Fibroblast of lung (primary cell): Measurements from ENCODE around the gene TMPRSS9.

Experiments
- EZH2 ChIP-seq: IDR thresholded peaks from 2 replicates; pipeline ENCODE4 v1.5.1; 2012; ENCODE audit warnings: low read length, control low read depth, mild to moderate bottlenecking; ENCODE audit errors: missing control alignments
- TF ChIP-seq, protein P1 (sequence below), 2 donors: IDR thresholded peaks in 1 of 2; conservative IDR thresholded peaks in 1 of 2; 1 replicate in 1 of 2; 2 replicates in 1 of 2; pipeline ENCODE4 v1.5.1; 2011 to 2012; ENCODE audit warnings: low read length in 2 of 2, control low read depth in 1 of 2, inconsistent platforms in 1 of 2, low read depth in 1 of 2, mild to moderate bottlenecking in 1 of 2

DNA sequence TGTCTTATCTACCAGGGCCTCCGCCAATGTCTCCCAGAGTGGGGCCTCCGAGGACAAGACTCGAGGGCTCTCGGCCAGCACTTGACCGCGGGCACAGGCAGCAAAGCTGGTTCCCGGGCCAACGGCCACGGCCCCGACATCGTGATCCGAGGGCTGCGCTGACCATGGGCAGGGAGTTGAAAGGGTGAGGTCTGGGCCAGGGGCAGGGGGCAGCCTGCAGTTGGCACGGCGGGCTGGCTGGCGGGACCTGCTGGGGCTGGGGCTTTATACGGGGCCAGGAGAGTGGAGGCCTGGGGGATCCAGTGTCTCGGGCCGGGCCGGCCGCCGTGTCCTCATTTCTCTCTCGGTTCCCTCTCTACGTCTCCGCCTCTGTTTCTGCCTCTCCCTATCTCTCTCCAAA lies 42.3 kb upstream of the TMPRSS9 start:
- TF ChIP-seq, protein P1, sequence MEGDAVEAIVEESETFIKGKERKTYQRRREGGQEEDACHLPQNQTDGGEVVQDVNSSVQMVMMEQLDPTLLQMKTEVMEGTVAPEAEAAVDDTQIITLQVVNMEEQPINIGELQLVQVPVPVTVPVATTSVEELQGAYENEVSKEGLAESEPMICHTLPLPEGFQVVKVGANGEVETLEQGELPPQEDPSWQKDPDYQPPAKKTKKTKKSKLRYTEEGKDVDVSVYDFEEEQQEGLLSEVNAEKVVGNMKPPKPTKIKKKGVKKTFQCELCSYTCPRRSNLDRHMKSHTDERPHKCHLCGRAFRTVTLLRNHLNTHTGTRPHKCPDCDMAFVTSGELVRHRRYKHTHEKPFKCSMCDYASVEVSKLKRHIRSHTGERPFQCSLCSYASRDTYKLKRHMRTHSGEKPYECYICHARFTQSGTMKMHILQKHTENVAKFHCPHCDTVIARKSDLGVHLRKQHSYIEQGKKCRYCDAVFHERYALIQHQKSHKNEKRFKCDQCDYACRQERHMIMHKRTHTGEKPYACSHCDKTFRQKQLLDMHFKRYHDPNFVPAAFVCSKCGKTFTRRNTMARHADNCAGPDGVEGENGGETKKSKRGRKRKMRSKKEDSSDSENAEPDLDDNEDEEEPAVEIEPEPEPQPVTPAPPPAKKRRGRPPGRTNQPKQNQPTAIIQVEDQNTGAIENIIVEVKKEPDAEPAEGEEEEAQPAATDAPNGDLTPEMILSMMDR (conservative IDR thresholded peaks at IDR 0.05 in 1 of 2, IDR thresholded peaks at IDR 0.05 in 1 of 2; ENCODE audit: low read depth in 1 of 2, low read length in 2 of 2): no peak
- no peak for TF ChIP-seq EZH2
